ENCODE results near the gene KMT2B.

- TF ChIP-seq CTCF (IDR thresholded peaks at IDR 0.05) (no peak), POLR2A (IDR thresholded peaks at IDR 0.05) (no peak)
Observed at GRCh38 chr19:35710784-35711723, 6.7 kb upstream of the KMT2B start.
